ENCODE data around the gene UBAP1.
"Not testable (repeated sequence)": the region's sequence is repeated elsewhere in the genome, so short reads cannot be mapped to it uniquely, and the experiment has no call there.

UBAP1 gene

GRCh38 chr9:34242830-34243229 is 64.0 kb downstream of the UBAP1 start:
- POLR2A ChIA-PET, result no interaction called here
- CTCF ChIA-PET, result interaction anchor here (0.8 to 5.7 kb wide), 2 partner anchors 10 to 12 kb away, joined by 3 to 72 read pairs; no protein-coding TSS in a partner anchor
- no peak for DNase-seq (ENCODE audit: low read depth, low spot score)
- TF ChIP-seq CTCF (IDR thresholded peaks at IDR 0.05; ENCODE audit: insufficient read depth, low read length, missing control alignments), result no peak
- H3K4me3 ChIP-seq (ENCODE audit: low read depth, low read length), result no peak overlapping the region

- POLR2A ChIA-PET; CTCF ChIA-PET; H3K4me3 ChIP-seq (ENCODE audit: low read depth, low read length); DNase-seq (ENCODE audit: low read depth, low spot score): not testable (repeated sequence)
These were observed 66.4 kb downstream of the UBAP1 start for GRCh38 chr9:34245212-34245611.

DNA sequence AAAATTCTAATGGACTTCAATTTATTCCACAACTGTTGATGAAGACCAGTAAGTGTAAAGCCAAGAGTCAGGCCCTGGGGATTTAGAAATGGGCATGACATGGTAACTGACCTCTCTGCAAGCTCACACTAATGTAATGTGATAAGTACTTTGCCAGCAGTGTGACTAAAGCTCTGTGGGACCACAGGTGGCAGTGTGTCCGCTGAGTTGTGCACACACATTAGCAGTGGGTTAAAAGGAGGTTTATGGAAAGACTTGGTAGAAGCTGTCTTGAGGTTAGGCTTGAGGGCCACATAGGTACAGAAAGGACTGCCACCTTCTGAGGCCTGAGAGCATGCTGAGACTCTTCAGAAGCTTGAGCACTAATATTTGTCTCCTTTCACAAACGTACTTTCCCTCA is 67.6 kb downstream of the UBAP1 start:
- no peak overlapping the region for H3K4me3 ChIP-seq (ENCODE audit: low read depth, low read length)
- TF ChIP-seq CTCF (IDR thresholded peaks at IDR 0.05; ENCODE audit: insufficient read depth, low read length, missing control alignments), result no peak
- CTCF ChIA-PET, result interaction anchor here (1.2 kb wide), 1 partner anchor 9 kb away, joined by 6 read pairs; no protein-coding TSS in a partner anchor
- no peak for DNase-seq (ENCODE audit: low read depth, low spot score)
- POLR2A ChIA-PET, result no interaction called here

GRCh38 chr9:34247782-34248181 is 68.9 kb downstream of the UBAP1 start:
- H3K4me3 ChIP-seq (ENCODE audit: low read depth, low read length); POLR2A ChIA-PET; DNase-seq (ENCODE audit: low read depth, low spot score): not testable (repeated sequence)
- CTCF ChIA-PET, result interaction anchor here (0.7 kb wide), 1 partner anchor 217 kb away, joined by 3 read pairs; no protein-coding TSS in a partner anchor

DNA sequence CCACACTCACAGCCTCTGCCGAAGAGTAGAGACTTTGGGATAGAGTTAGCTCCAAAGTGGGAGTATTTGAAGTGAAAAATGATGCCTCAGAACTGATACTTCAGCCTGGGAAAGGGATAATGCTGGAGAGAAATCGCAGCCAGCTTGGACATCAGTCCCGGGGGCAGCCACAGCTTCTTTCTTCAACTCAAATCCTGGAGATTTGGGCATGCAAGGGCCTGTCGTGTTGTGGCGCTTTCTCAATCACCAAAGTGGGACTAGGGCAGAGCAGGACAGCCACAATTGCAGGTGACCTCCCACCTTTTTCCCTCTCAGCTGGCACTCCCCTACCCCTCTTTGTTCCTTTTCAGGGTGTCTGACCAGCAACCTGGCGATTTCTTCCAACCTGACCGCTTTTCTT is 70.4 kb downstream of the UBAP1 start:
- CTCF ChIA-PET, result interaction anchor here (0.6 to 1.8 kb wide), 5 partner anchors 10 to 435 kb away, joined by 3 to 5 read pairs (median 4); no protein-coding TSS in a partner anchor
- no peak for DNase-seq (ENCODE audit: low read depth, low spot score)
- no peak overlapping the region for H3K4me3 ChIP-seq (ENCODE audit: low read depth, low read length)
- TF ChIP-seq CTCF (IDR thresholded peaks at IDR 0.05; ENCODE audit: insufficient read depth, low read length, missing control alignments), result no peak
- POLR2A ChIA-PET, result no interaction called here

DNA sequence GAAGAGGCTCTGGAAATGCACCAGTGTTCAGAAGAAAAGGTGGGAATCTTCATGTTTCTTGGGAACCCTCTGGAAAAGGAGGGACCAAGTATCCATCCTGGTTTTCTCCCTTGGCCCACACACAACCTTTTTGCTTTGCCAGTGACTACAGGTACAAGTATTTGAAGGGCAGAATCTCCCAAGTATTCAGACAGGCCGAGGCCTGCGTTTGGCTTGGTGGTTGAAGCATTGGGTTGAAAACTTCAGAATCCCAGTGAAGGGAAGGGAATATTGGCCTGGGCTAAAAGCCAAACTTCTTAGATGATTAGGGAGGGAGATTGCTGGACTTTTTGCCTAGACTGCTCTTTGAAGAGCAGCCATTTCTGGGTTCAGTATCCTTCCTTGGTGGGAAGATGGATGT is 71.9 kb downstream of the UBAP1 start:
- POLR2A ChIA-PET, result no interaction called here
- CTCF ChIA-PET, result interaction anchor here (0.7 to 7.7 kb wide), 8 partner anchors 10 to 177 kb away, joined by 3 to 100 read pairs (median 62); partner anchors contain the start of gene DCAF12
- H3K4me3 ChIP-seq (ENCODE audit: low read depth, low read length), result no peak overlapping the region
- no peak for TF ChIP-seq CTCF (IDR thresholded peaks at IDR 0.05; ENCODE audit: insufficient read depth, low read length, missing control alignments)
- DNase-seq (ENCODE audit: low read depth, low spot score), result no peak

- ChIA-PET POLR2A (no interaction called here), CTCF (interaction anchor here (0.8 to 7.7 kb wide), 26 partner anchors 11 to 241 kb away, joined by 3 to 100 read pairs (median 8); partner anchors contain the start of gene DCAF12)
- DNase-seq (ENCODE audit: low read depth, low spot score), result no peak
These were observed 73.2 kb downstream of the UBAP1 start for GRCh38 chr9:34252016-34252415.

More at GRCh38 chr9:34252016-34252415, 73.2 kb downstream of the UBAP1 start:
- no peak overlapping the region for H3K4me3 ChIP-seq (ENCODE audit: low read depth, low read length)
- TF ChIP-seq CTCF (IDR thresholded peaks at IDR 0.05; ENCODE audit: insufficient read depth, low read length, missing control alignments), result no peak

Data from AG04449 (cell line).